ENCODE measurements around the gene CFAP53.

DNA sequence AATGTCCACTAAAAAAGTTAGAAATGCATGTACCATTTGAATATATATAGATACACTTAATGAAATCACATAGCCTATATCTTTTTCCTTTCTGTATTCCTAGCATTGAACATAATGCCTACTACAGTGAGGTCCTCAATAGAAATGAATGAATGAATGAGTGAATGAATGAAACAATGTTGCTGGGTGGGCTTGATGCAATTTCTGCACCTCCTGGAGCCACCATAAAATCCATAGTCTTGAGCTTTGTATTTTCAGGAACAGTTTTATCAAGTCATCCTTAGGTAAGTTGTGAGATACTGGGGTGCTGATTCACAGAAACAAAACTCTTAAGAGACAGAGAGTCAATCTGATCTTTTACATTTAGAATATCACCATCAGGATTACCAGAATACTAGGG is 3.3 kb downstream of the CFAP53 start:
- TF ChIP-seq, protein P1, sequence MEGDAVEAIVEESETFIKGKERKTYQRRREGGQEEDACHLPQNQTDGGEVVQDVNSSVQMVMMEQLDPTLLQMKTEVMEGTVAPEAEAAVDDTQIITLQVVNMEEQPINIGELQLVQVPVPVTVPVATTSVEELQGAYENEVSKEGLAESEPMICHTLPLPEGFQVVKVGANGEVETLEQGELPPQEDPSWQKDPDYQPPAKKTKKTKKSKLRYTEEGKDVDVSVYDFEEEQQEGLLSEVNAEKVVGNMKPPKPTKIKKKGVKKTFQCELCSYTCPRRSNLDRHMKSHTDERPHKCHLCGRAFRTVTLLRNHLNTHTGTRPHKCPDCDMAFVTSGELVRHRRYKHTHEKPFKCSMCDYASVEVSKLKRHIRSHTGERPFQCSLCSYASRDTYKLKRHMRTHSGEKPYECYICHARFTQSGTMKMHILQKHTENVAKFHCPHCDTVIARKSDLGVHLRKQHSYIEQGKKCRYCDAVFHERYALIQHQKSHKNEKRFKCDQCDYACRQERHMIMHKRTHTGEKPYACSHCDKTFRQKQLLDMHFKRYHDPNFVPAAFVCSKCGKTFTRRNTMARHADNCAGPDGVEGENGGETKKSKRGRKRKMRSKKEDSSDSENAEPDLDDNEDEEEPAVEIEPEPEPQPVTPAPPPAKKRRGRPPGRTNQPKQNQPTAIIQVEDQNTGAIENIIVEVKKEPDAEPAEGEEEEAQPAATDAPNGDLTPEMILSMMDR (IDR thresholded peaks at IDR 0.05 in 8 of 11, conservative IDR thresholded peaks at IDR 0.05 in 3 of 11), result no peak
- no peak for TF ChIP-seq POLR2A (IDR thresholded peaks at IDR 0.05)
- no peak for TF ChIP-seq POLR2AphosphoS5 (IDR thresholded peaks at IDR 0.05)
